ENCODE results near the gene JPT2. TPM values are rescaled to one million over a fixed set of nuclear protein-coding genes. Genes with fewer than 3 reads are reported as not detected.

JPT2 gene
- total RNA-seq, 1 experiment from 2014 or later, result 200 TPM

DNA sequence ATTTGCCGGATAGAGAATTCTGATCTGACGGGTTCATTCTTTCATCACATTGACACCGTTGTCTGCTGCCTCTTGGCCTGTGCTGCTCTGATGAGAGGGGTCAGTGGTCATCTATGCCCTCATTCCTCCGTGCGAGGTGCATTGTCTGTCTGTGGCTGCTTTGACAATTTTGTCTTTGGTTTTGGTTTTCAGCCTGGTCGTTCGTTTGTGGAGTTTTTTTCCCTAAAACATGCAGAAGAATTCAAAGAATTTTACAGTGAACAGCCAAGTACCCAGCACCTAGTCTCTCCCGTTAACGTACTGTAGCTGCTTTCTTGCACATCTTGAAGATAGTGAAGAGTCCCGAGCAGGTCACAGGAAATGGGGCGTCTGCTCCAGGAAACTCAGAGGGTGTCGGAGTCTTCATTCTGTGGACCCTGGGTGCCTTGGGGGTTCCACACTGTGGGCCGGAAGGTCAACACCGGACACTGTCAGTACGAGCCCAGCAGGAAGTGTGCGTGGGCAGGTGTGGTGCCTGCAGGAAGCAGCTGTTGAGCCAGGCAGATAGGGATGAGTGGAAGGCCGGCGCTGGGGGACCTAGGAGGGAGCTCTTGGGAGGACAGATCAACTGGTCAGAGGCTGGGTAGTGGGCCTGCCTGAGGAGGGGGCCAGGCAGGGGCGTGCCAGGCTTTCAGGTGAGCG is 37.7 kb upstream of the JPT2 start:
- BruUV-seq (replicated peaks), result no TSS peak
- ChIA-PET POLR2A (ENCODE audit: low non-redundant PET) (no interaction called here), CTCF (no interaction called here)
- H3K27me3 ChIP-seq (replicated peaks; ENCODE audit: insufficient read depth, low read depth, low read length, poor library complexity), result no peaks in the 10 kb centered on the region
- no peak for DNase-seq (ENCODE audit: low spot score)
- no peak overlapping the region for H3K27ac ChIP-seq (ENCODE audit: low read depth, low read length, poor library complexity, severe bottlenecking)
- H3K4me1 ChIP-seq (ENCODE audit: insufficient read depth, low read length, poor library complexity, severe bottlenecking), result no peaks in the 10 kb centered on the region
- H3K36me3 ChIP-seq (ENCODE audit: insufficient read depth, low read length, poor library complexity, severe bottlenecking), result peaks cover 48% of the 10 kb centered on the region
- no peaks in the 10 kb centered on the region for H3K9me3 ChIP-seq (ENCODE audit: low read depth, low read length, poor library complexity, severe bottlenecking)
- no peak for TF ChIP-seq EZH2 (IDR thresholded peaks at IDR 0.05; ENCODE audit: borderline replicate concordance, low read depth, low read length, poor library complexity, severe bottlenecking)
- TF ChIP-seq, protein P1, sequence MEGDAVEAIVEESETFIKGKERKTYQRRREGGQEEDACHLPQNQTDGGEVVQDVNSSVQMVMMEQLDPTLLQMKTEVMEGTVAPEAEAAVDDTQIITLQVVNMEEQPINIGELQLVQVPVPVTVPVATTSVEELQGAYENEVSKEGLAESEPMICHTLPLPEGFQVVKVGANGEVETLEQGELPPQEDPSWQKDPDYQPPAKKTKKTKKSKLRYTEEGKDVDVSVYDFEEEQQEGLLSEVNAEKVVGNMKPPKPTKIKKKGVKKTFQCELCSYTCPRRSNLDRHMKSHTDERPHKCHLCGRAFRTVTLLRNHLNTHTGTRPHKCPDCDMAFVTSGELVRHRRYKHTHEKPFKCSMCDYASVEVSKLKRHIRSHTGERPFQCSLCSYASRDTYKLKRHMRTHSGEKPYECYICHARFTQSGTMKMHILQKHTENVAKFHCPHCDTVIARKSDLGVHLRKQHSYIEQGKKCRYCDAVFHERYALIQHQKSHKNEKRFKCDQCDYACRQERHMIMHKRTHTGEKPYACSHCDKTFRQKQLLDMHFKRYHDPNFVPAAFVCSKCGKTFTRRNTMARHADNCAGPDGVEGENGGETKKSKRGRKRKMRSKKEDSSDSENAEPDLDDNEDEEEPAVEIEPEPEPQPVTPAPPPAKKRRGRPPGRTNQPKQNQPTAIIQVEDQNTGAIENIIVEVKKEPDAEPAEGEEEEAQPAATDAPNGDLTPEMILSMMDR (conservative IDR thresholded peaks at IDR 0.05; ENCODE audit: low read depth, low read length), result no peak
- no peak overlapping the region for H3K4me3 ChIP-seq (ENCODE audit: low read depth, low read length, poor library complexity, severe bottlenecking)
- intact Hi-C loops (cut with micrococcal nuclease; ENCODE audit: unreplicated experiment), result no loop called here

- Histone ChIP-seq H3K36me3 (ENCODE audit: insufficient read depth, low read length, poor library complexity, severe bottlenecking) (peaks cover 48% of the 10 kb centered on the region), H3K27me3 (replicated peaks; ENCODE audit: insufficient read depth, low read depth, low read length, poor library complexity) (no peaks in the 10 kb centered on the region), H3K9me3 (ENCODE audit: low read depth, low read length, poor library complexity, severe bottlenecking) (no peaks in the 10 kb centered on the region), H3K27ac (ENCODE audit: low read depth, low read length, poor library complexity, severe bottlenecking) (no peak overlapping the region), H3K4me1 (ENCODE audit: insufficient read depth, low read length, poor library complexity, severe bottlenecking) (no peaks in the 10 kb centered on the region), H3K4me3 (ENCODE audit: low read depth, low read length, poor library complexity, severe bottlenecking) (no peak overlapping the region)
- TF ChIP-seq, protein P1 (conservative IDR thresholded peaks at IDR 0.05; ENCODE audit: low read depth, low read length), result no peak
- no peak for TF ChIP-seq EZH2 (IDR thresholded peaks at IDR 0.05; ENCODE audit: borderline replicate concordance, low read depth, low read length, poor library complexity, severe bottlenecking)
- no TSS peak for BruUV-seq (replicated peaks)
- ChIA-PET CTCF (no interaction called here), POLR2A (ENCODE audit: low non-redundant PET) (no interaction called here)
- intact Hi-C loops (cut with micrococcal nuclease; ENCODE audit: unreplicated experiment), result no loop called here
- no peak for DNase-seq (ENCODE audit: low spot score)
These were observed 36.8 kb upstream of the JPT2 start for GRCh38 chr16:1641261-1641660.

- Histone ChIP-seq H3K4me1 (ENCODE audit: insufficient read depth, low read length, poor library complexity, severe bottlenecking) (no peaks in the 10 kb centered on the region), H3K27me3 (replicated peaks; ENCODE audit: insufficient read depth, low read depth, low read length, poor library complexity) (no peaks in the 10 kb centered on the region), H3K9me3 (ENCODE audit: low read depth, low read length, poor library complexity, severe bottlenecking) (no peaks in the 10 kb centered on the region), H3K27ac (ENCODE audit: low read depth, low read length, poor library complexity, severe bottlenecking) (no peak overlapping the region), H3K36me3 (ENCODE audit: insufficient read depth, low read length, poor library complexity, severe bottlenecking) (peaks cover 51% of the 10 kb centered on the region), H3K4me3 (ENCODE audit: low read depth, low read length, poor library complexity, severe bottlenecking) (no peak overlapping the region)
- TF ChIP-seq EZH2 (IDR thresholded peaks at IDR 0.05; ENCODE audit: borderline replicate concordance, low read depth, low read length, poor library complexity, severe bottlenecking), result no peak
- TF ChIP-seq, protein P1 (conservative IDR thresholded peaks at IDR 0.05; ENCODE audit: low read depth, low read length), result no peak
- intact Hi-C loops (cut with micrococcal nuclease; ENCODE audit: unreplicated experiment), result no loop called here
- no TSS peak for BruUV-seq (replicated peaks)
- ChIA-PET CTCF (no interaction called here), POLR2A (ENCODE audit: low non-redundant PET) (no interaction called here)
- DNase-seq (ENCODE audit: low spot score), result no peak
These were observed 35.9 kb upstream of the JPT2 start for GRCh38 chr16:1642148-1642547.

Data from A673 (cell line).